A549 treated with AZD2906 at 1 μM for 4 hours (cell line): Measurements from ENCODE around the gene MAPK9. TPM values are rescaled to one million over a fixed set of nuclear protein-coding genes. Genes with fewer than 3 reads are reported as not detected.

ENCODE experiments used
- total RNA-seq: library from RNA; stranded (reverse); fragments of 200-300 nt; extraction: Qiagen RNA extraction; gene quantifications from 5 replicates; pipeline ENCODE4 v1.2.3, GENCODE V29; 2022

The MAPK9 gene
- 27.5 to 35.4 TPM (median 32.8 TPM) in 5 replicates for total RNA-seq

DNA sequence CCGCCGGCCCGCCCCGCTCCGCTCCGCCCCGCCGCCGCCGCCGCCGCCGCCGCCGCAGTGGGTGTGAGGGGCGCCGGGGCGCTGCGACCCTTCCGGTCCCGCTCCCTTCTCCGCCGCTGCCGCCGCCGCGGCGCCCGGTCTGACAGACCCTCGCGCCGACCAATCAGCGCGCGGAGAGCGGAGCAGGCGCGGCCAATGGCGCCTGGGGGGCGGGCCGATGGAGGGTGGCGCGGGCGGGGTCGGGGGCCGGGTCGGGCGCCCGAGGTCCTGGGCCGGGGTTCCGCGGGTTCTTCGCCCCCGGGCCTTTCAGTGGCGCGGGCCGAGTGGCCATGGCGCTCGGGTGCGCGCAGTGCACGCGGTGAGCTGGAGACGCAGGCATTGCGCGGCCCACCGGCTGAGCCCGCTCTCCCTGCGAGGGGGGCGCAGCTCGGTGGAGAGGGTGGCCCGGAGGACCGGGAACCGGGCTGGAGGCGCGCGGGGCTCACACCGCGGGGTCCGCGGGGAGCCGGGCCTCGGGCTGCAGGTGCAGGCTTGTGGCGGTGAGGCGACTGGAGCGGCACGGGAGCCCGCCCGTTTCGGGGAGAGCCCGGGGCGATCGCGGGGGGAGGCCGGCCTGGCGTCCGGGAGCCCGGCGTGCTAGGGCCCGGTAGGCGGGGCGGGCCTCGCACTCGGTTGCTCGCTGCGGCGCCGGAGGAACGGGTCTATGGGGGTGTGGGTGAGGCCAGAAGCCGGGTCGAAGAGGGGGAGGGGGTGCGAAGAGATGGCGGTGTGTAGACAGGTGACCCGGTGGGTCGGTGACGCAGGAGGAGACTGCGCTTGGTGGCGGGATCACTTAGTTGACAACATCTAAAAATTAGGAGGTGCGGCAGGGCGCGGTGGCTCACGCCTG lies at the start of gene MAPK9:
Gene MAPK9 (minus strand): TSS at position 141 of the 889 bp plus-strand sequence. CDS start 11,522 bp downstream, outside the sequence.

DNA sequence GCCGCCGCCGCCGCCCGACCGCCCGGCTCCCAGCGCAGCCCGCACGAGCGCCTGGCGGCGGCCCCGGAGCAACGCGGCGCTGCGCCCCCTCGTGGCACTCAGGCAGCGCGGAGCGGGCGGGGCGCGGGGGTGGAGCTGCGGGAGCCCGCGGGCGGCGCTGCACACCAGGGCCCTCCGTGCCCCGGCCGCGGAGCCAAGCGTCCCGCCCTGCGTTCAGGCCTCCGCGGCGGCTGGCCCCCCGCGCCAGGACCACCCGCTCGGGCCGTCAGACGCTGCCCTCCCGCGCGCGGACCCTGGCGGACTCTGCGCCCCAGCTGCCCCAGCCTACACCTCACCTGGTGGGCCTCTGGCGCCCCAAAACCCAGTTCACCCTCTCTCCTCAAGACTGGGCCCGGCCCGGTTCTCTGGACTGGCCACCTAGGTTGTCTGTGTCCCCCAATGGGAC lies 82.7 kb downstream of the MAPK9 start, which contains the start of gene RASGEF1C:
Gene RASGEF1C (minus strand): TSS at position 75 of the 445 bp plus-strand sequence. CDS start 71,159 bp downstream, outside the sequence.

Other genes with a start within 250 kb of the MAPK9 start
- 35.3 to 45.9 TPM (median 42.7 TPM) in 5 replicates for gene RNF130, start 220.3 kb downstream of the MAPK9 start, total RNA-seq
- gene RASGEF1C, start 82.9 kb downstream of the MAPK9 start, total RNA-seq: 0.08 to 0.11 TPM (median 0.10 TPM) in 4 of 5 replicates, not detected in the other
- 44.0 to 51.7 TPM (median 48.7 TPM) in 5 replicates for gene GFPT2, start 61.3 kb upstream of the MAPK9 start, total RNA-seq
- gene CNOT6, start 202.3 kb upstream of the MAPK9 start, total RNA-seq: 14.2 to 20.3 TPM (median 18.0 TPM) in 5 replicates